CD4-positive, alpha-beta T cell treated with Interleukin-10 for 1 hour (primary cell): ENCODE data around the gene FAM221A.
A peak's percentile ranks its signal among the peaks of the same experiment; 100 is the strongest.
"Not testable (repeated sequence)": the region's sequence is repeated elsewhere in the genome, so short reads cannot be mapped to it uniquely, and the experiment has no call there.

Source experiments
- DNase-seq: peaks from one replicate; pipeline ENCODE4 v3.0.0-alpha.2; 2020

FAM221A gene

GRCh38 chr7:23709081-23709750 is 29.2 kb downstream of the FAM221A start:
- no peak for DNase-seq

- DNase-seq = no peak
Measured at GRCh38 chr7:23710000-23710399, 30.0 kb downstream of the FAM221A start, which contains the start of gene STK31. TSS of gene STK31 (plus strand) at chr7:23710219. CDS start at chr7:23710286, 67 bp downstream.

GRCh38 chr7:23712368-23713284 is 32.6 kb downstream of the FAM221A start:
- peak; percentile 51 for DNase-seq

- DNase-seq = no peak
Measured at GRCh38 chr7:23713285-23714149, 33.5 kb downstream of the FAM221A start.

GRCh38 chr7:23714150-23714464 is 34.1 kb downstream of the FAM221A start:
- no peak for DNase-seq

- no peak for DNase-seq
Measured at GRCh38 chr7:23714579-23714978, 34.6 kb downstream of the FAM221A start.

GRCh38 chr7:23715099-23715498 is 35.1 kb downstream of the FAM221A start:
- DNase-seq = no peak

- no peak for DNase-seq
Measured at GRCh38 chr7:23717788-23718187, 37.8 kb downstream of the FAM221A start.

- no peak for DNase-seq
Measured at GRCh38 chr7:23721456-23721855, 41.5 kb downstream of the FAM221A start.

GRCh38 chr7:23722587-23723216 is 42.7 kb downstream of the FAM221A start:
- DNase-seq = not testable (repeated sequence)

GRCh38 chr7:23724113-23724512 is 44.1 kb downstream of the FAM221A start:
- DNase-seq = not testable (repeated sequence)

- no peak for DNase-seq
Measured at GRCh38 chr7:23742051-23742450, 62.1 kb downstream of the FAM221A start.

- DNase-seq = no peak
Measured at GRCh38 chr7:23743226-23743625, 63.2 kb downstream of the FAM221A start.

- DNase-seq = no peak
Measured at GRCh38 chr7:23746629-23747028, 66.6 kb downstream of the FAM221A start.

GRCh38 chr7:23751852-23752251 is 71.9 kb downstream of the FAM221A start:
- no peak for DNase-seq
